Activated CD4-positive, alpha-beta T cell treated with anti-CD3 and anti-CD28 coated beads for 36 hours (primary cell): Measurements from ENCODE around the gene INSYN1. TPM values are rescaled to one million over a fixed set of nuclear protein-coding genes. Genes with fewer than 3 reads are reported as not detected.
"Not testable (repeated sequence)": the region's sequence is repeated elsewhere in the genome, so short reads cannot be mapped to it uniquely, and the experiment has no call there.

Experiments
- ATAC-seq: fragments of 200-7000 bp; cut with Tn5 transposase; one replicate; pipeline ENCODE4 v1.10.0; 2021; ENCODE audit warnings: mild to moderate bottlenecking, moderate library complexity
- CTCF ChIA-PET: fragments of 350-600 bp; sonication (Branson Sonifier 250); formaldehyde crosslinking; loops from one replicate; lab custom pipeline; 2021; ENCODE audit warnings: antibody characterized with exemption; lab: Charles Lee
- POLR2A ChIA-PET: fragments of 350-600 bp; sonication (Branson Sonifier 250); formaldehyde crosslinking; loops from one replicate; lab custom pipeline; 2021; ENCODE audit warnings: antibody characterized with exemption, inconsistent platforms; lab: Charles Lee
- DNase-seq: peaks from one replicate; pipeline ENCODE4 v3.0.0-alpha.2; 2020
- H3K27ac Mint-ChIP-seq: one replicate; pipeline ENCODE4 v1.8.0; 2021; ENCODE audit warnings: mixed read lengths
- H3K27me3 Mint-ChIP-seq: one replicate; pipeline ENCODE4 v1.8.0; 2021; ENCODE audit warnings: mixed read lengths
- H3K36me3 Mint-ChIP-seq: one replicate; pipeline ENCODE4 v1.8.0; 2021; ENCODE audit warnings: low read depth, mixed read lengths
- H3K4me1 Mint-ChIP-seq: one replicate; pipeline ENCODE4 v1.8.0; 2021; ENCODE audit warnings: mixed read lengths
- H3K4me3 Mint-ChIP-seq: one replicate; pipeline ENCODE4 v1.8.0; 2021; ENCODE audit warnings: mild to moderate bottlenecking, moderate library complexity, mixed read lengths
- H3K9me3 Mint-ChIP-seq: one replicate; pipeline ENCODE4 v1.8.0; 2021; ENCODE audit warnings: low read depth, mixed read lengths
- intact Hi-C, 2 experiments: fragments of 100-400 bp; cut with DNase I in 1 of 2; cut with micrococcal nuclease in 1 of 2; formaldehyde crosslinking; loops; one replicate each; pipeline versions ENCODE4 v1.14.2 to v1.15.1; 2022 to 2024; cut with DNase I, micrococcal nuclease
- total RNA-seq, 2 experiments: library from RNA; stranded (reverse); gene quantifications; one replicate each; pipeline ENCODE4 v1.2.3, GENCODE V29; 2021

Gene INSYN1
- total RNA-seq, 2 experiments from 2014 or later = not detected

DNA sequence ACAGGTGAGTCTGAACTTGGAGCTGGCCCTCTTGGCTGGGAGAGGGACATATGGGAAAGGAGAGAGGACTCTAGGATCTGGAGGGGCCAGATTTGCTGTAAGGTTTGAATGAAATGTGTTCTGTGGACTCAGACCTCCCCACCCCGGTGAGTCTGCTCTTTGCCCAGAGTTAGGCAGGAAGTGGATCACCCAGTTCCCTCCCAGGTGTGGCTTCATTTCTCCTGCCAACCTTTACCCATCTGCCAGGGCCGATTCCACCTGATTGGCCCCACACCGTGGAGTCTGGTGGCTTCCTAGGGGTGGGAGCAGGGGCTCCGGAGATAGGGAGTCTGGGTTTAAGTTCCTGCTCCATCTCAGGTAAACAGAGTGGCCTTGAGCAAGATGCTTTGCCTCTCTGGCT is 43.5 kb downstream of the INSYN1 start:
- peaks cover 2% of the 10 kb centered on the region for H3K27me3 Mint-ChIP-seq
- no peak overlapping the region for H3K27ac Mint-ChIP-seq
- ChIA-PET POLR2A (no interaction called here), CTCF (interaction anchor here (0.7 to 1.0 kb wide), 2 partner anchors 10 to 148 kb away, joined by 3 read pairs; no protein-coding TSS in a partner anchor)
- intact Hi-C loops = no loop called here
- DNase-seq (no peak), ATAC-seq (no peak)
- no peaks in the 10 kb centered on the region for H3K4me1 Mint-ChIP-seq
- no peak overlapping the region for H3K4me3 Mint-ChIP-seq
- no peaks in the 10 kb centered on the region for H3K36me3 Mint-ChIP-seq
- H3K9me3 Mint-ChIP-seq = no peaks in the 10 kb centered on the region

DNA sequence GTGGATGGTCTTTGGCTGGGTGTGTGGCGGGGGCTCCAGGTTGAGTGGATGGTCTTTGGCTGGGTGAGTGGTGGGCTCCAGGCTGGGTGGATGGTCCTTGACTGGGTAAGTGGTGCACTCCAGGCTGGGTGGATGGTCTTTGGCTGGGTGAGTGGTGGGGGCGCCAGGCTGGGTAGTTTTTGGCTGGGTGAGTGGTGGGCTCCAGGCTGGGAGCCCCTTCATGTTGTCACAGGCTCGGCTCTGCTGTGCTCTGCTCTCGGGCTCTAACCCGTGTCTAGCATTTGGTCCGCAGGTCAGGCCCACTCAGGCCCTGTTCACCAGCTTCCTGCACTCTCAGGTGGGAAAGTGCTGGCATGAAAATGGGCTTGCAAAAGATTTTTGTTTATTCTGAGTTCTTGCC is 43.9 kb downstream of the INSYN1 start:
- POLR2A ChIA-PET = no interaction called here
- no peaks in the 10 kb centered on the region for H3K9me3 Mint-ChIP-seq
- CTCF ChIA-PET = interaction anchor here (0.7 to 1.0 kb wide), 2 partner anchors 10 to 147 kb away, joined by 3 read pairs; no protein-coding TSS in a partner anchor
- peaks cover 2% of the 10 kb centered on the region for H3K27me3 Mint-ChIP-seq
- ATAC-seq (no peak), DNase-seq (no peak)
- no peak overlapping the region for H3K27ac Mint-ChIP-seq
- no peaks in the 10 kb centered on the region for H3K36me3 Mint-ChIP-seq
- H3K4me1 Mint-ChIP-seq = no peaks in the 10 kb centered on the region
- no peak overlapping the region for H3K4me3 Mint-ChIP-seq
- intact Hi-C loops = no loop called here

DNA sequence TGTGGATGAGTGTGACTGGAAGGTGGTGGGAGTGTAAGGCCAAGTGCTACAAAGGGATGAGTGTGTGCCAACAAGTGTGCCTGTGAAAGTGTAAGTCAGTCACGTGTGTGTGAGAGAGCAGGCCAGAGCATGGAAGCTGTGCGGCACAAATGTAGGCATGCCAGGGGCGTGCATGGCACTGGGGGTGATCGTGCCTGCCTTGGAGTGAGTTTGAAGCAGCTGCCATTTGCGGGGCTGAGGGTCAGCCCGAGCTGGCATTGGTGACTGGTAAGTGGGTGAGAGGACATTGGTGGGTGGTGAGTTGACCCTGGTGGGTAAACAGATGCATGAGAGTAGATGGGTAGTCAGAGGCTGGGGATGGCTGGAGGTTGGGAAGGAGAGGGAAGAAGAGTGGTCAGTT is 44.5 kb downstream of the INSYN1 start:
- ATAC-seq (no peak), DNase-seq (no peak)
- Mint-ChIP-seq H3K9me3 (no peaks in the 10 kb centered on the region), H3K27ac (no peak overlapping the region), H3K36me3 (no peaks in the 10 kb centered on the region), H3K27me3 (peaks cover 2% of the 10 kb centered on the region), H3K4me3 (no peak overlapping the region), H3K4me1 (no peaks in the 10 kb centered on the region)
- intact Hi-C loops = no loop called here
- POLR2A ChIA-PET = no interaction called here
- CTCF ChIA-PET = no interaction called here

DNA sequence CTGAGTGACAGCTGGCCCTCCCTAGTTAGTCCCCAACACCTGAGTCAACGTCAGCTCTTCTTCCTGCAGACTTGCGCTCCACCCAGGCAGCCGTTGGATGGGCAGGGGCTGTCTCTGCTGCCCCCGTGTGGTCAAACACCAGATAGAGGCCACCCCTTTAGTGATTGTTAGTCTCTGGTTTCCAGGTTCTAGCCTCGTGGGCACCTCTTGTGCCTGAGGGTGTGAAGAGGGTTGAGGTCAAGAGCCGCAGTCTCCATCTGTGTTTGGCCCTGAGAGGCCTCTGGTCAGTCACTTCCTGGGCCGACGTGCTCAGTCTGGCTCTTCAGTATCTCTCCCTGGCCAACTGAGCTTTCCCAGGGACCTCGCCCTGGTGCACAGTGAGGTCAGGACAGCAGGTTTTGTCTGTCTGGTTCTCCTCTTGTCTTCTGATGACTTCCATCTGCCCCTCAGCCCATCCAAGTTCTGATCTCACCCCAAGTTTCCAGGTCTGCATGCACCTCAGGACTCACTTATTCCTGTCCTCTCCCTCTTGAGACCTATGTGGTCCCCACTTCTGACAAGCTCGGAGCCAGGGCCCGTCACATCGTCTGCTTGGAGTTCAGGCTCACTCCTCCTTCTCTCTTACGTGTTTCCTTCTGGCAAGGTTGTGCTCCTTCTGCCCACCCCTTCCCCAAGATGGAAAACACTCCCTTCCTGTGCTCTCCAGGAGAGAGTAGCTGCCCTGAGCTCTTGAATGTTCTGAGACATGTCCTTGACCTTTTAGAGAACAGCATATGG is 48.1 kb downstream of the INSYN1 start:
- DNase-seq (peak; percentile 83), ATAC-seq (peak; percentile 85)
- Mint-ChIP-seq H3K27ac (no peak overlapping the region), H3K36me3 (no peaks in the 10 kb centered on the region), H3K4me1 (no peaks in the 10 kb centered on the region), H3K27me3 (peaks cover 3% of the 10 kb centered on the region), H3K9me3 (no peaks in the 10 kb centered on the region), H3K4me3 (no peak overlapping the region)
- ChIA-PET POLR2A (interaction anchor here (0.6 kb wide), 1 partner anchor 1897 kb away, joined by 3 read pairs; no protein-coding TSS in a partner anchor), CTCF (interaction anchor here (0.6 to 4.0 kb wide), 35 partner anchors 10 to 983 kb away, joined by 3 to 58 read pairs (median 4); partner anchors contain the start of gene NPTN)
- intact Hi-C loops = no loop called here

DNA sequence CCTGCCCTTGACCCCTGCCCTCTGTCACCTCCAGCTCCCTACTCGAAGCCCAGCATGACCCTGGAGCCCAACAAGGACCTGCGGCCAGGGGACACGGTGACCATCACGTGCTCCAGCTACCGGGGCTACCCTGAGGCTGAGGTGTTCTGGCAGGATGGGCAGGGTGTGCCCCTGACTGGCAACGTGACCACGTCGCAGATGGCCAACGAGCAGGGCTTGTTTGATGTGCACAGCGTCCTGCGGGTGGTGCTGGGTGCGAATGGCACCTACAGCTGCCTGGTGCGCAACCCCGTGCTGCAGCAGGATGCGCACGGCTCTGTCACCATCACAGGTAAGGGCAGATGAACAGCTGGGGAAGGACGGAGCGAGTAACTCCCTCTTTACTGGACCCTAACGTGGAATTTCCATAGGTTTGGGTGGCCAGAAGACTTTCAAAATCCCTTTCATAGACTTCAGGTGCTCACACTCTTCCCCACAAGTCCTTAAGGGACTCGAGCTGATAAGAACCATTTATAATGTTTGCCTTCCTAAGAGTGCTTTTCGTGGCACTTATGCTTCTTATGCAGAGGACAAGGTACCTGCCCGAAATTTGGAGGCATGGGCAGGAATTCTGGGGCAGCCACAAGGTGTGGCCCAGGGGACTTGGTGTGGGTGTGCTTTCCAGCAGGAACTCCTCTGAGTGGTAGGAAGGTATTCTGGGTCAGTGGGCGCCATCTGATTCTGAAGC is 48.8 kb downstream of the INSYN1 start:
- DNase-seq, H3K4me1 Mint-ChIP-seq, H3K27me3 Mint-ChIP-seq, H3K4me3 Mint-ChIP-seq, POLR2A ChIA-PET, ATAC-seq, H3K36me3 Mint-ChIP-seq, H3K9me3 Mint-ChIP-seq, intact Hi-C loops, H3K27ac Mint-ChIP-seq: not testable (repeated sequence)
- CTCF ChIA-PET = interaction anchor here (0.6 to 9.6 kb wide), 25 partner anchors 13 to 427 kb away, joined by 3 to 145 read pairs (median 5); partner anchors contain the start of gene NPTN

DNA sequence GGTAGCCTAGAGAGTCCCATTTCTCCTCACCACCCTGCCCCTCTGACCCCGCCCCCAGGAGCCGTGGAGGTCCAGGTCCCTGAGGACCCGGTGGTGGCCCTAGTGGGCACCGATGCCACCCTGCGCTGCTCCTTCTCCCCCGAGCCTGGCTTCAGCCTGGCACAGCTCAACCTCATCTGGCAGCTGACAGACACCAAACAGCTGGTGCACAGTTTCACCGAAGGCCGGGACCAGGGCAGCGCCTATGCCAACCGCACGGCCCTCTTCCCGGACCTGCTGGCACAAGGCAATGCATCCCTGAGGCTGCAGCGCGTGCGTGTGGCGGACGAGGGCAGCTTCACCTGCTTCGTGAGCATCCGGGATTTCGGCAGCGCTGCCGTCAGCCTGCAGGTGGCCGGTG is 49.5 kb downstream of the INSYN1 start:
- H3K36me3 Mint-ChIP-seq, ATAC-seq, H3K9me3 Mint-ChIP-seq, H3K4me1 Mint-ChIP-seq, intact Hi-C loops, H3K27ac Mint-ChIP-seq, POLR2A ChIA-PET, H3K4me3 Mint-ChIP-seq, DNase-seq: not testable (repeated sequence)
- CTCF ChIA-PET = interaction anchor here (0.5 to 9.6 kb wide), 7 partner anchors 25 to 462 kb away, joined by 3 to 145 read pairs (median 7); no protein-coding TSS in a partner anchor
- peaks cover 12% of the 10 kb centered on the region for H3K27me3 Mint-ChIP-seq

DNA sequence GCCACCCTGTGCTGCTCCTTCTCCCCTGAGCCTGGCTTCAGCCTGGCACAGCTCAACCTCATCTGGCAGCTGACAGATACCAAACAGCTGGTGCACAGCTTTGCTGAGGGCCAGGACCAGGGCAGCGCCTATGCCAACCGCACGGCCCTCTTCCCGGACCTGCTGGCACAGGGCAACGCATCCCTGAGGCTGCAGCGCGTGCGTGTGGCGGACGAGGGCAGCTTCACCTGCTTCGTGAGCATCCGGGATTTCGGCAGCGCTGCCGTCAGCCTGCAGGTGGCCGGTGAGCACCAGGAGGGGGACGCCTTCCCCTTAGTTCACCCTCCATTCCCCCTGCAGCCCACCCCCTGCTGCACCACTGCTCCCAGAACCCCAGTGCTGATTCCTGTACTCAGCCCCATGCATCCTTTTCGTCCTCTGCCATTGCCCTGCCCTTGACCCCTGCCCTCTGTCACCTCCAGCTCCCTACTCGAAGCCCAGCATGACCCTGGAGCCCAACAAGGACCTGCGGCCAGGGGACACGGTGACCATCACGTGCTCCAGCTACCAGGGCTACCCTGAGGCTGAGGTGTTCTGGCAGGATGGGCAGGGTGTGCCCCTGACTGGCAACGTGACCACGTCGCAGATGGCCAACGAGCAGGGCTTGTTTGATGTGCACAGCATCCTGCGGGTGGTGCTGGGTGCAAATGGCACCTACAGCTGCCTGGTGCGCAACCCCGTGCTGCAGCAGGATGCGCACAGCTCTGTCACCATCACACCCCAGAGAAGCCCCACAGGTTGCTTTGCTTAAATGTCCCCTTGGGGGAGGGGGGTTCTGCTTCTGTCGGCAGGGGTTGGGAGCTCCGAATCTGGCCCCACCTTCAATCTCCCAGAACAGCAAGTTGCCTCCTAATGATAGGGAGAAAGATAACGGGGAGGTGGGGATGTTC is 50.6 kb downstream of the INSYN1 start:
- H3K27me3 Mint-ChIP-seq = peaks cover 14% of the 10 kb centered on the region
- CTCF ChIA-PET = interaction anchor here (0.5 to 9.6 kb wide), 9 partner anchors 15 to 1196 kb away, joined by 3 to 145 read pairs (median 3); no protein-coding TSS in a partner anchor
- DNase-seq, H3K36me3 Mint-ChIP-seq, H3K4me3 Mint-ChIP-seq, H3K4me1 Mint-ChIP-seq, ATAC-seq, H3K27ac Mint-ChIP-seq, H3K9me3 Mint-ChIP-seq, intact Hi-C loops: not testable (repeated sequence)
- POLR2A ChIA-PET = interaction anchor here (0.9 kb wide), 1 partner anchor 71 kb away, joined by 4 read pairs; no protein-coding TSS in a partner anchor

DNA sequence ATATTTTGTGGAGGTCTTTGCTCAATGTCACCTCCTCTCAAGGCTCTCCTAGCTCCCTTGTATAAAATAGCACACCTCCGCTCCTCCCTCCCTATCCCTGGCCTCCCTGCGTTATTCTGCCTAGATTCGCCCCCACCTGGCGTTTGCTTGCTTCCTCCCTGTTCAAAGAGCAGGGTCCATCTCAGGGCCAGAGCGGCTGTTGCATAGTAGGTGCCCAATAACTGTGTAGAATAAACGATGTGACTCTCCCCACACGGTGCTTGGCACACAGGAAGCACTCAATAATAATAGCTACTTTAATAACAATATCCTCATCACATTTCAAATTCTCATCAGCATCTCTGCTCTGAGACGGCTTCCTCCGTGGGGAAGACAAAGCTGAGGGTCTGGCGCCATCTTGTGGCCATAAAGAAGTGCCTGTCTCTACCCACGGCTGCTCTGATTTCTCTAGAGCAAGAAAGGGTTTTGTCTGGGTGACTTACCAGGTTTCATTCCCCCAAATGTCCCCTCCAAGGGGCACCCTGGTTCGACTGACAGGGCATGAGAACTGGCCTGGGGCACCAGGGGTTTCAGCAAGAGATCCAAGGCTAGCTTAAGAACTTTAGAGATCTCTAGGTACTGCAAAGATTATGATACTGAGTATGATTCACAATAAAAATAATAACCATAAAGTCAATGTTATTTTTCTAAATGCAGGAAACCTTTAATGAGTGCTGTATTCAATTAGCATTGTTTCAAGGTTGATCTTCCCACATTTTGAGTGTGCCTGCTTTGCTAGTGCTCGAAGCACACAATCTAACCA is 52.9 kb downstream of the INSYN1 start:
- H3K27ac Mint-ChIP-seq = no peak overlapping the region

DNA sequence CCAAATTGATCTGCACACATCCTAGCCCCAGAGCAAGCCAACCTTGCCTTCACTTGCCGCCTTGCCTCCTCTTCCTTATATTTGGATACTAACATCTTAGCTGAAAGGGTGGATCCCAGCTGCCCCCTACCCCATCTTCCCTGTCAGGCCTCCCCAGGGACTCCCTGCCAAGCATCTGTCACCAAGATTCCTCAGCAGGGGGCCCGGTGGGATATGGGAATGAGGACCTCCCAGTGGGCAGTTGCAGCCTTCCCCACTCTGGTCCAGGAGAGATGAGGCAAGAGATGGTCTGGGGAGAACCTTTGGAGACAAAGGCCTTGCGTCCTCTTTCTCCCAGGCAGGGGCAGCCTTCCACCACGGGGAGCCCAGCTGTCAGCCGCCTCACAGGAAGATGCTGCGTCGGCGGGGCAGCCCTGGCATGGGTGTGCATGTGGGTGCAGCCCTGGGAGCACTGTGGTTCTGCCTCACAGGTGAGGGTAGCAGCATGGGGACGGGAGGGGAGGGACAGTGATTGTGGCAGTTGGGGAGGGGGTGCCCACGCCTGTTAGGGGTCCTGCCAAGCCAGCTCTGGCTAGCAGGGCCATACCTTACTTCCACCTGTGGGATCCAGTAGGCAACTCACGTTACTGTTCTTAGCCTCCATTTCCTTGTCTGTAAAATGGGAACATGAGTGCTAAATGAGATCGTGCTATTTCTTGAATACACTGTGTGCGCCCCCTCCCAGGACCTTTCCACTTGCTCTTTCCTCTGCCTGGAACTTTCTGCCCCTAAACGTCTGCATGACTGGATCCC is 53.7 kb downstream of the INSYN1 start:
- no peaks in the 10 kb centered on the region for H3K36me3 Mint-ChIP-seq
- H3K27ac Mint-ChIP-seq = no peak overlapping the region
- intact Hi-C loops = loop anchor here (1.0 to 10.0 kb wide), 8 partner anchors 22 to 459 kb away; no protein-coding TSS in a partner anchor
- H3K4me1 Mint-ChIP-seq = peaks cover 20% of the 10 kb centered on the region
- POLR2A ChIA-PET = interaction anchor here (1.8 kb wide), 1 partner anchor 63 kb away, joined by 4 read pairs; no protein-coding TSS in a partner anchor
- peaks cover 27% of the 10 kb centered on the region for H3K27me3 Mint-ChIP-seq
- ATAC-seq (no peak), DNase-seq (no peak)
- CTCF ChIA-PET = interaction anchor here (0.5 to 9.6 kb wide), 32 partner anchors 10 to 459 kb away, joined by 3 to 145 read pairs (median 4); partner anchors contain the start of gene NPTN
- H3K9me3 Mint-ChIP-seq = no peaks in the 10 kb centered on the region
- H3K4me3 Mint-ChIP-seq = no peak overlapping the region

More for the DNA sequence above, 52.9 kb downstream of the INSYN1 start:
- intact Hi-C loops = loop anchor here (1.0 to 2.0 kb wide), 7 partner anchors 23 to 459 kb away; no protein-coding TSS in a partner anchor
- CTCF ChIA-PET = interaction anchor here (0.5 to 9.6 kb wide), 28 partner anchors 9 to 459 kb away, joined by 3 to 145 read pairs (median 4); partner anchors contain the start of gene NPTN
- POLR2A ChIA-PET = interaction anchor here (1.8 kb wide), 1 partner anchor 64 kb away, joined by 4 read pairs; no protein-coding TSS in a partner anchor
- DNase-seq = peak; percentile 87
- no peaks in the 10 kb centered on the region for H3K36me3 Mint-ChIP-seq
- peaks cover 18% of the 10 kb centered on the region for H3K4me1 Mint-ChIP-seq
- peaks cover 21% of the 10 kb centered on the region for H3K27me3 Mint-ChIP-seq
- no peaks in the 10 kb centered on the region for H3K9me3 Mint-ChIP-seq
- no peak overlapping the region for H3K4me3 Mint-ChIP-seq
- peak; percentile 46 for ATAC-seq
